Suprapubic skin (tissue), 4 donors: Measurements from ENCODE around the gene FRMPD1. TPM values are rescaled to one million over a fixed set of nuclear protein-coding genes. Genes with fewer than 3 reads are reported as not detected.

ENCODE experiments used
- DNase-seq, 2 donors: peaks; one replicate each; pipeline ENCODE4 v3.0.0-alpha.2; 2019; ENCODE audit warnings: low spot score in 2 of 2
- H3K27ac ChIP-seq: fragments of 200-600 bp; sonication (generic); one replicate; pipeline ENCODE4 v1.5.1; 2019
- H3K27me3 ChIP-seq: fragments of 200-600 bp; sonication (generic); one replicate; pipeline ENCODE4 v1.5.1; 2019
- H3K36me3 ChIP-seq: fragments of 200-600 bp; sonication (generic); one replicate; pipeline ENCODE4 v1.5.1; 2019
- H3K4me1 ChIP-seq: fragments of 200-600 bp; sonication (generic); one replicate; pipeline ENCODE4 v1.5.1; 2019
- H3K4me3 ChIP-seq: fragments of 200-600 bp; sonication (generic); one replicate; pipeline ENCODE4 v1.5.1; 2019; ENCODE audit warnings: mild to moderate bottlenecking
- H3K9me3 ChIP-seq: fragments of 200-600 bp; sonication (generic); one replicate; pipeline ENCODE4 v1.5.1; 2019
- EP300 ChIP-seq: sonication (generic); formaldehyde crosslinking; IDR thresholded peaks from one replicate; pipeline ENCODE4 v1.6.1; 2017; ENCODE audit warnings: antibody characterized with exemption
- POLR2A ChIP-seq, 2 donors: fragments of 450-650 bp; IDR thresholded peaks; one replicate each; pipeline ENCODE4 v1.6.1; 2017; ENCODE audit warnings: antibody characterized with exemption in 2 of 2, mild to moderate bottlenecking in 2 of 2, moderate library complexity in 2 of 2
- POLR2AphosphoS5 ChIP-seq, 3 donors: sonication (generic); formaldehyde crosslinking; IDR thresholded peaks; one replicate each; pipeline ENCODE4 v1.6.1; 2017; ENCODE audit warnings: antibody characterized with exemption in 3 of 3
- WGBS: methylation state at CpG from one replicate; pipeline ENCODE4 v1.1.5; 2018; 5-methylcytosine and 5-hydroxymethylcytosine counted together
- total RNA-seq, 4 donors: library from RNA; depleted of rRNA; stranded (reverse); fragments of >200 nt; gene quantifications; one replicate each; pipeline ENCODE4 v1.1.0, GENCODE V29; 2016
- TF ChIP-seq, protein P1 (sequence below), 2 donors: fragments of 200-600 bp in 1 of 2; fragments of 450-650 bp in 1 of 2; sonication (generic) in 1 of 2; IDR thresholded peaks; one replicate each; pipeline ENCODE4 v1.5.1; 2016 to 2019; ENCODE audit warnings: antibody characterized with exemption in 2 of 2, mild to moderate bottlenecking in 1 of 2, moderate library complexity in 1 of 2

Gene FRMPD1
- total RNA-seq, 4 donors from 2014 or later: 7.9 to 15.4 (median 11.2) TPM

DNA sequence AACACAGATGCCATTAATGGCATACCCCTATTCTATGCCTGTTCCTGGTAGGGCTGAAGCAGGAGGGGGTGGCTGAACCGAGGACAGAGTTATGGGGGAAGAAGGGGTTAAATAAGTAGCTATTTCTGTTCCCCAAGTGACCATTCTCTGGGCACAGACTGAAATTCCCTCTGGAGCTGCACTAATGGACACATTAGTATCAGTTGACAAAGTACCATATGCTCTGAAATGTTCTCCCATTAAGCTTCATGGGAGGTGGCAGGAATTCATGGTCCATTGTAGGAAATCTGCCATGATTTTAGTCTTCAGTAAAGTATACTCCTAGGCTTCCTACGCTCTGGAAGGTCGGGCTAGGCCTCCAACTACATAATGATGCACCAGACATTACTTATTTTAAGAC is 10.5 kb upstream of the FRMPD1 start:
- Histone ChIP-seq H3K27me3 (peaks cover 14% of the 10 kb centered on the region), H3K36me3 (no peaks in the 10 kb centered on the region), H3K9me3 (no peaks in the 10 kb centered on the region), H3K4me1 (no peaks in the 10 kb centered on the region), H3K27ac (no peak overlapping the region), H3K4me3 (no peak overlapping the region)
- TF ChIP-seq EP300 (no peak), POLR2AphosphoS5 (IDR thresholded peaks at IDR 0.05) (no peak), POLR2A (IDR thresholded peaks at IDR 0.05) (no peak)
- TF ChIP-seq, protein P1, sequence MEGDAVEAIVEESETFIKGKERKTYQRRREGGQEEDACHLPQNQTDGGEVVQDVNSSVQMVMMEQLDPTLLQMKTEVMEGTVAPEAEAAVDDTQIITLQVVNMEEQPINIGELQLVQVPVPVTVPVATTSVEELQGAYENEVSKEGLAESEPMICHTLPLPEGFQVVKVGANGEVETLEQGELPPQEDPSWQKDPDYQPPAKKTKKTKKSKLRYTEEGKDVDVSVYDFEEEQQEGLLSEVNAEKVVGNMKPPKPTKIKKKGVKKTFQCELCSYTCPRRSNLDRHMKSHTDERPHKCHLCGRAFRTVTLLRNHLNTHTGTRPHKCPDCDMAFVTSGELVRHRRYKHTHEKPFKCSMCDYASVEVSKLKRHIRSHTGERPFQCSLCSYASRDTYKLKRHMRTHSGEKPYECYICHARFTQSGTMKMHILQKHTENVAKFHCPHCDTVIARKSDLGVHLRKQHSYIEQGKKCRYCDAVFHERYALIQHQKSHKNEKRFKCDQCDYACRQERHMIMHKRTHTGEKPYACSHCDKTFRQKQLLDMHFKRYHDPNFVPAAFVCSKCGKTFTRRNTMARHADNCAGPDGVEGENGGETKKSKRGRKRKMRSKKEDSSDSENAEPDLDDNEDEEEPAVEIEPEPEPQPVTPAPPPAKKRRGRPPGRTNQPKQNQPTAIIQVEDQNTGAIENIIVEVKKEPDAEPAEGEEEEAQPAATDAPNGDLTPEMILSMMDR (IDR thresholded peaks at IDR 0.05): no peak
- WGBS: 73% methylated on average over 3 of the region's 3 CpGs
- DNase-seq: no peak

DNA sequence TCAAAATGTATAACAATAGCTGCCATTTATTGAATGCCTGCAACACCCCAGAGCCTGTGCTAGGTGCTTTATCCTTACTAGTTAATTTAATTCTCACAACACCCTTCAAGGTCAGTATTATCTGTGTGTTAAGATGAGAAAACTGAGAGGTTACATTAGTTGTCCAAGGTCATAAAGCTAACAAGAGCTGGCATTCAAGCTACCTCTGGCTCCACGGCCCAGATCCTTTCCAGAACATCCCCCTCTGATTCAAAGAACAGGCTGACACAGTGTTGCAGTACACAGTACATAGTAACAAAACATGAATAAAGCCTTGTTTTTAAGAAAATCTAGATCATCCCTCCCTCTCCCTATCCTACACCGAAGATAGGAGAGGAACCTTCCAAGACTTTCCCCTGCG is 9.4 kb upstream of the FRMPD1 start:
- no peak for TF ChIP-seq POLR2A (IDR thresholded peaks at IDR 0.05)
- TF ChIP-seq POLR2AphosphoS5 (IDR thresholded peaks at IDR 0.05): no peak
- TF ChIP-seq, protein P1 (IDR thresholded peaks at IDR 0.05): no peak
- no peak for TF ChIP-seq EP300
- 87% methylated on average over 3 of the region's 3 CpGs for WGBS
- Histone ChIP-seq H3K27me3 (peaks cover 13% of the 10 kb centered on the region), H3K4me3 (no peak overlapping the region), H3K36me3 (no peaks in the 10 kb centered on the region), H3K4me1 (no peaks in the 10 kb centered on the region), H3K9me3 (no peaks in the 10 kb centered on the region), H3K27ac (no peak overlapping the region)
- no peak for DNase-seq

DNA sequence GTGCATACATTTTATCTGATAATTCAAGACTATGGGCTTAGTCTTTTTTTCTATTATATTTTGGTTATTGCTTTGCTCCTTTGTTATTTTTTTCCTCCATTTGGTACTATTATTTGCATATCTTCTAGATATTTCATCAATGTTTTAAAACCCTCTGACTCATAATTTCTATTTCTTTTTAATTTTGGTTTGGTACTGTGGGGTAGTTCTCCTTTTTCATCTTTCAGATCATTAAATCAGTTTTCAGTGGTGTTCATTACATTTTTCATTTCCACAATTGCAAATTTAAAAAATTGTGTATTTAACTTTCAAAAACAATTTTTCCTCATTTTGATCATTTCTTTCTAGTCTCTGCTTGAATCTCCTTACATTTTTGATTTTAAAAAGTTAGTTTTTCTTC is 7.5 kb upstream of the FRMPD1 start:
- Histone ChIP-seq H3K9me3 (no peaks in the 10 kb centered on the region), H3K4me3 (no peak overlapping the region), H3K4me1 (no peaks in the 10 kb centered on the region), H3K36me3 (no peaks in the 10 kb centered on the region), H3K27me3 (peaks cover 10% of the 10 kb centered on the region), H3K27ac (no peak overlapping the region)
- TF ChIP-seq, protein P1 (IDR thresholded peaks at IDR 0.05): no peak
- DNase-seq: no peak

DNA sequence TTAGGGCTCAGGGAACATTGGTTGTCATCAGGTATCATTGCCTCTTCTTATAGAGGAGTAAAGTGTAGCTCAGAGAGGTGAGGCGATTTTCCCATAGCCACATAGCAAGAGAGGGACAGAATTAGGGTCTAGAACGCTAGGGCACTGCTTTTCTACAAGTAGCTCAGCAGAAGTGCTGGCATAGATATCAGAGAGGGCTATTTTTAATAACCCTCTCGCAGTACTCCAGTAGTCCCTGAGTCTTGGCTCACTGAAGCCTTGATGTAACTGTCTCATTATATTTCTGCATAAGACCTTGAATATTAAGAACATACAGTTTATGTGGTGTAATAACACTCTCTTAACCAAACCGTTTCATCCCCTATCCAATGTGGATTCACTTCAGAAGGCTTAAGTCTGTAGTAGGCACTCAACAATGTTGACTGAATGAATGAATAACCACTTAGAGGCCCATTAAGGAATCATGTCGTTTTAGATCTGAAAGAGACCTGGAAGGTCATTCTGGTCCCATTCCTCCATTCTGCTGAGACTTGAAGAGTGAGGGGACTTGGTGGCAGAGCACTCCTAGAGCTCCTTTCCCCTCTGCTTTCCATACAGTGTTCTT is 4.7 kb upstream of the FRMPD1 start:
- H3K9me3 ChIP-seq: no peaks in the 10 kb centered on the region
- H3K36me3 ChIP-seq: no peaks in the 10 kb centered on the region
- H3K4me1 ChIP-seq: peaks cover 6% of the 10 kb centered on the region
- no peak overlapping the region for H3K4me3 ChIP-seq
- WGBS: 58% methylated on average over 5 of the region's 5 CpGs
- H3K27ac ChIP-seq: no peak overlapping the region
- DNase-seq: no peak
- H3K27me3 ChIP-seq: peaks cover 12% of the 10 kb centered on the region
- TF ChIP-seq, protein P1 (IDR thresholded peaks at IDR 0.05): no peak
- TF ChIP-seq POLR2A (IDR thresholded peaks at IDR 0.05) (no peak), EP300 (no peak), POLR2AphosphoS5 (IDR thresholded peaks at IDR 0.05) (no peak)

DNA sequence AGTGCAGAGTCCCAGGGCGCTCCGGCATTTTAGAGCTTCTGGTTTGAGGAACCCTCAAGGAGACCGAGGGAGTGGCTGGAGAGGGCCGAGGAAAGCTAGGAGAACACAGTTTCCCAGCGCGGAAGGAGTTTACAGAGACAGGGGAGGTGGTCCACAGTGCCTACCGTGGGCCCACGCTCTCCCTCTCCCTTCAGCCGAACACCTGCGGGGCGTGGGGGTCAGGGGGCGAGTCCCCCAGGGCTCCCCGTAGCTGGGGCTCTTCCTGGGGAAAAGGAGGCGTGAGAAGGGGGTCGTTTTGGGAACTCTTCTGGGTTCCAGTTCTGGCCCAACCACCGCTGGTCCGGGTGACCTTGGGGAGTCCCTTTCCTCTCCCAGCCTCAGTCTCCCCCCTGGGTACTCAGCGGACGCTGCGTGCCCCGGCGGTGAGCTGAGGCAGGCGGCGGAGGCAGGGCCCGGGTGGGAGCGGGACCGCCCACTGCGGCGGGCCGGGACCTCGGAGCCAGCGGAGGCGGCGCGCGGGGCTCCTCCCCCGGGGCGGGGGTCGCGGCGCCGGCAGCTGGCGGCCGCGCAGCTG is 368 bp upstream of the FRMPD1 start:
- no peak for TF ChIP-seq EP300
- no peak for TF ChIP-seq POLR2A (IDR thresholded peaks at IDR 0.05)
- TF ChIP-seq, protein P1 (IDR thresholded peaks at IDR 0.05): no peak
- no peak for TF ChIP-seq POLR2AphosphoS5 (IDR thresholded peaks at IDR 0.05)
- Histone ChIP-seq H3K36me3 (no peaks in the 10 kb centered on the region), H3K27me3 (peaks cover 35% of the 10 kb centered on the region)

More for the DNA sequence above, 368 bp upstream of the FRMPD1 start:
- Histone ChIP-seq H3K4me1 (peaks cover 13% of the 10 kb centered on the region), H3K4me3 (peak overlapping the region; percentile 54), H3K27ac (no peak overlapping the region), H3K9me3 (no peaks in the 10 kb centered on the region)
- 41% methylated on average over 17 of the region's 45 CpGs for whole genome bisulfite sequencing
- no peak for DNase-seq
